Mucosa of rectum (tissue), 2 donors: Measurements from ENCODE around the gene PTPN7.

Experiments used
- H3K27ac ChIP-seq, 2 donors: one replicate each; pipeline ENCODE4 v1.7.0; 2013; ENCODE audit warnings: inconsistent platforms in 2 of 2, low read depth in 2 of 2, low read length in 2 of 2
- H3K27me3 ChIP-seq, 2 donors: one replicate each; pipeline ENCODE4 v1.7.0; 2013; ENCODE audit warnings: low read length in 2 of 2; ENCODE audit not compliant: control insufficient read depth in 2 of 2, insufficient read depth in 2 of 2
- H3K36me3 ChIP-seq, 2 donors: one replicate each; pipeline ENCODE4 v1.7.0; 2013; ENCODE audit warnings: low read length in 2 of 2; ENCODE audit not compliant: control insufficient read depth in 2 of 2, insufficient read depth in 2 of 2
- H3K4me1 ChIP-seq, 2 donors: one replicate each; pipeline ENCODE4 v1.7.0; 2013; ENCODE audit warnings: low read length in 2 of 2, mild to moderate bottlenecking in 1 of 2; ENCODE audit not compliant: control insufficient read depth in 2 of 2, insufficient read depth in 2 of 2
- H3K4me3 ChIP-seq, 2 donors: one replicate each; pipeline ENCODE4 v1.7.0; 2013; ENCODE audit warnings: low read length in 2 of 2
- H3K9ac ChIP-seq, 2 donors: one replicate each; pipeline ENCODE4 v1.7.0; 2013; ENCODE audit warnings: low read length in 2 of 2, low read depth in 1 of 2, mild to moderate bottlenecking in 1 of 2
- H3K9me3 ChIP-seq, 2 donors: one replicate each; pipeline ENCODE4 v1.7.0; 2013; ENCODE audit warnings: low read length in 2 of 2; ENCODE audit not compliant: control insufficient read depth in 2 of 2
- donor health status: healthy.
- donor health status: Normal muscosa, but diverticular disease.

Gene PTPN7

DNA sequence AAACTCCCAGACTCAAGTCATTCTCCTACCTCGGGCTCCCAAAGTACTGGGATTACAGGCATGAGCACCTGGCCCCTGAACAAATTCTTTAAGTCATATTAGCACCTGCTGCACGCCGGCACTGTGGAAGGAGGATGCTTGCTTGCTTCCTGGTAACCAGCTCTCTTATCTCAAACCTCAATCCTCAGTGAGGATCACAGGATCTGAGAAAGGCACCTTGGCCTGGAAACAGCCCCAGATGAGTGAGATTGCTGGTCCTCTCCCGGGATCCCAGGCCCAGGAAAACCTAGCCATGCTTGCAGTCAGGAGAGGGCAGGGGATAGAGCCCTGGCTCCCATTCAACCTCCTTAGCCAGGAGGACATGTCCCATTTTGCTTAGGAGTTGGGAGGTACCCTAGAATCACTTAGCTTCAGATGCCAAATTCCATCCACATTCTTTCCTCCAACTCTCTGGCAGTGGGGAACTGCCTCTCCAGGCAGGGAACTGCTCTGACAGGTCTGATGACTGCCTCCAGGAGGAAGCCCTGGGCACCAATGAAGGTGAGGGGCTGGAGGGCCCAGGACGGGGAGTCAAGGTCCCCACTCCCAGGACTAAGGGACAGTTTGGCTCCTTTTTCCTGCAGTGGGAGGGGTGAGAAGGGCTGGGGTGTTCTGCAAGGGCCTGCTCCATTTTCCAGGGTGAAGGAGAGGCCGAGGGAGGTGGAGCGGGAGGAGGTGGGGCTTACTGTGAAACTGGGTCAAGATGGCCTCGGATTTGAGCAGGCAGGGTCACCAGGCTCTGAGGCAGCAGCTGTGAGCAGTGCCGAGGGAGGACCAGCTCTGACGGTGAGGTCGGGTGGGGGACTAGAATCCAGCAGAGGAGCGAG, 28.2 kb downstream of the PTPN7 start:
- Histone ChIP-seq H3K4me3 (no peak overlapping the region), H3K4me1 (peaks cover 5 to 9% of the 10 kb centered on the region in 2 donors)

GRCh38 chr1:202130816-202131522, 29.4 kb downstream of the PTPN7 start:
- Histone ChIP-seq H3K4me1 (peaks cover 5 to 9% of the 10 kb centered on the region in 2 donors), H3K9ac (no peak overlapping the region)

More for the DNA sequence above, 28.2 kb downstream of the PTPN7 start:
- Histone ChIP-seq H3K9me3 (no peaks in the 10 kb centered on the region), H3K27ac (peak overlapping the region; percentile 37 to 64), H3K27me3 (no peaks in the 10 kb centered on the region), H3K36me3 (peaks cover 7 to 32% of the 10 kb centered on the region in 2 donors), H3K9ac (no peak overlapping the region)

GRCh38 chr1:202130297-202130721, 30.1 kb downstream of the PTPN7 start:
- Histone ChIP-seq H3K27me3 (no peaks in the 10 kb centered on the region), H3K4me3 (no peak overlapping the region), H3K27ac (no peak overlapping the region), H3K4me1 (peaks cover 3 to 9% of the 10 kb centered on the region in 2 donors), H3K9me3 (no peaks in the 10 kb centered on the region), H3K9ac (no peak overlapping the region), H3K36me3 (peaks cover 7 to 25% of the 10 kb centered on the region in 2 donors)

More at GRCh38 chr1:202130816-202131522, 29.4 kb downstream of the PTPN7 start:
- Histone ChIP-seq H3K36me3 (peaks cover 7 to 30% of the 10 kb centered on the region in 2 donors), H3K27ac (no peak overlapping the region), H3K27me3 (no peaks in the 10 kb centered on the region), H3K9me3 (no peaks in the 10 kb centered on the region), H3K4me3 (no peak overlapping the region)

DNA sequence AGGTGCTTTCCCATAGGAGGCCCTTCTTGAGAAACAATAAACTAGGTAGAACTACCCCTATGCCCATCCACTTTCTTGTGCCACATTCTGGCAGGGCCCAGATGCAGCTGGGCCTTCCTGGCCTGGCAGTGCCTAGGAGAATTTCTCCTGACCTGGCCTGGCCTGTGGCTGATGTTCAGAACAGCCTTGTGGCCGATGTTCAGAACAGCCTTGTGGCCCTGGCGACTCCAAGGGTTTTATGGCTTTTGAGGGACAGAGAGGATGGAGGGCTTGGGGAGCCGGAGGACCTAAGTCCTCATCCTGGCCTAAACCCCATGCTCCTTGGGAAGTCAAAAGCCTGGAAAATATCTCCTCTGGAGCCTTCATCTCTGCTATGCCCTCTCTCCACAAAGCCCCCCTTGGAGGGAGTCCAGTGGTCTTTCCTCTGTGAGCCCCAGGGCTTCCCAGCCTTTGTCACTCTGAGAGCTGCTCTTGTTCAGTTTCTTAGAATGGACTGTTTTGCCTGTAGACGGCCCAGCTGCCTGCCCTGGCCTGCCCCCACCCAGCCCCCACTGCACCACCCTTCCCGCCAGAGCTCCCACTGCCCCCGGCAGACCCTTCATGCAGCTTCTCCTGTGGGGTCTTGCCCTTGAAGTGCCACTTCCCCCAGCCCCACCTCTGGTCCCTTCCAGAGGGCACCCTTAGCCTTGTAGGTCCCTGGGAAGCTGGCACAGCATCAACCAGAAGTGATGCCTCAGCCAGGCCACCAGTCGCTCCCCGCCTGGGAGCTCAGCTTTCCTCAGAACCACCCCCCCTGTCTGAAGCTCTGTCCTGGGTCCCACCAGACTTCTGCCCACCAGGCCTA, 30.7 kb downstream of the PTPN7 start:
- Histone ChIP-seq H3K4me3 (no peak overlapping the region), H3K36me3 (peaks cover 7 to 21% of the 10 kb centered on the region in 2 donors), H3K4me1 (peaks cover 3 to 9% of the 10 kb centered on the region in 2 donors), H3K27ac (no peak overlapping the region), H3K9ac (no peak overlapping the region), H3K27me3 (no peaks in the 10 kb centered on the region), H3K9me3 (no peaks in the 10 kb centered on the region)

GRCh38 chr1:202127836-202128622, 32.4 kb downstream of the PTPN7 start:
- Histone ChIP-seq H3K4me3 (no peak overlapping the region), H3K4me1 (peaks cover 3 to 9% of the 10 kb centered on the region in 2 donors), H3K27me3 (no peaks in the 10 kb centered on the region), H3K9me3 (no peaks in the 10 kb centered on the region), H3K9ac (no peak overlapping the region), H3K36me3 (peaks cover 4 to 11% of the 10 kb centered on the region in 2 donors), H3K27ac (no peak overlapping the region)

- H3K27ac ChIP-seq = no peak overlapping the region
- H3K36me3 ChIP-seq = peaks cover 0 to 2% of the 10 kb centered on the region in 2 donors
- no peaks in the 10 kb centered on the region for H3K27me3 ChIP-seq
- H3K9me3 ChIP-seq = no peaks in the 10 kb centered on the region
- H3K9ac ChIP-seq = no peak overlapping the region
- H3K4me1 ChIP-seq = peaks cover 0 to 2% of the 10 kb centered on the region in 2 donors
- H3K4me3 ChIP-seq = no peak overlapping the region
Measured at GRCh38 chr1:202127061-202127460, 33.3 kb downstream of the PTPN7 start.

DNA sequence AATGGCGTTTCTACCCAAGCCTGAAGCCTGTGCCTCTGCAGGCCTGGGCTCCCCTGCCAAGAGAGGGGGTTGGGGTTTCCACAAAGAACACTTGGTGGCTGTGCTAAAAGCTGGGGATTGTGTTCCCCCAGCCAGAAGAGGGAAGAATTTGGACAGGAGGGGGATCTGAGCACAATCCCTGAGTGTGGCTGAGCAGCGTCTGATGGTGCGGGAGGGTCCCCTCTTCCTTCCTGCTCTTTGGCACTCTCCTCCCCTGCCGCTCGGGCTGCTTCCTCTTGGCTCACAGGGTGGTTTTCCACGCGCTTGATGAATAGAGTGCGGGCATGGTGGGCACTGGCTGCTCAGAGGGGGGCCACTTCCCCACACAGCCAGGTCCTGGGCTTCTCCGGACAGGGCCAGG, 34.0 kb downstream of the PTPN7 start:
- no peaks in the 10 kb centered on the region for H3K9me3 ChIP-seq
- no peak overlapping the region for H3K4me3 ChIP-seq
- no peaks in the 10 kb centered on the region for H3K27me3 ChIP-seq
- H3K27ac ChIP-seq = no peak overlapping the region
- H3K36me3 ChIP-seq = no peaks in the 10 kb centered on the region
- no peaks in the 10 kb centered on the region for H3K4me1 ChIP-seq
- no peak overlapping the region for H3K9ac ChIP-seq

DNA sequence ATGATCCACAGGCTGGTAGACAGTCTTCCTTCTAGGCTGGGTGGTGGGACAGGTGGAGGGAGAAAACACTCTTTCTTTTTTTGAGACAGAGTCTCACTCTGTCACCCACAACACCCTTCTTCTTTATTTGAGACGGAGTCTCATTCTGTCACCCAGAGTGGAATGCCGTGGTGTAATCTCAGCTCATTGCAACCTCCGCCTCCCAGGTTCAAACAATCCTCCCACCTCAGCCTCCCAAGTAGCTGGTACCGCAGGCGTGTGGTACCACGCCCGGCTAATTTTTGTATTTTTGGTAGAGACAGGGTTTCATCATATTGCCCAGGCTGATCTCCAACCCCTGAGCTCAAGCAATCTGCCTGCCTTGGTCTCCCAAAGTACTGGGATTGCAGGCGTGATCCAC, 34.8 kb downstream of the PTPN7 start:
- Histone ChIP-seq H3K9ac (no peak overlapping the region), H3K9me3 (no peaks in the 10 kb centered on the region), H3K4me3 (no peak overlapping the region), H3K36me3 (no peaks in the 10 kb centered on the region), H3K4me1 (no peaks in the 10 kb centered on the region), H3K27ac (no peak overlapping the region), H3K27me3 (no peaks in the 10 kb centered on the region)

DNA sequence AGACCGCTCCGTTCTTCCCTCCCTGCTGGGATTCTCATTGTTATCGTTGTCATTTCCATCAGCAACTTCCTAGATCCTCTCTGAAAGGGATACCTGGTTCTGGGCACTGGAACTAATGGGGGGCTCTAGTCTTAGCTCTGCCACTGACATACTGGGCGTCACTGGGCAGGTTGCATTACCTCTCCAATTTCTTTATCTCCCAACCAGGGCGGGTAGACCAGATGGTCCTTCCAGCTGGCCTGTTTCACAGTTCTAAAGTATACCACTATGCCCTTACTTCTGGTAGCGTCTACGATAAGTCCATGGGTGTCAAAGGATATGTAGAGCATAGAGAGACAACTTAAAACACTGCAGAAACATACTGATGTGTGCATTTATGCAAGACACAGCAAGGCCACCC, 36.3 kb downstream of the PTPN7 start:
- H3K4me1 ChIP-seq = no peaks in the 10 kb centered on the region
- no peak overlapping the region for H3K4me3 ChIP-seq
- no peak overlapping the region for H3K9ac ChIP-seq
- no peaks in the 10 kb centered on the region for H3K9me3 ChIP-seq
- no peak overlapping the region for H3K27ac ChIP-seq
- H3K36me3 ChIP-seq = no peaks in the 10 kb centered on the region
- H3K27me3 ChIP-seq = no peaks in the 10 kb centered on the region
